Stomach (tissue), 4 donors: ENCODE results near the gene OGA.

Source experiments
- CTCF ChIP-seq, 7 experiments: fragments of 450-650 bp in 4 of 7; fragments of 200-600 bp in 3 of 7; sonication (generic) in 3 of 7; IDR thresholded peaks; one replicate each; pipeline ENCODE4 v1.5.1; 2016 to 2019; ENCODE audit warnings: antibody characterized with exemption in 7 of 7, control low read depth in 2 of 7, mild to moderate bottlenecking in 1 of 7
- EP300 ChIP-seq: sonication (generic); formaldehyde crosslinking; IDR thresholded peaks from one replicate; pipeline ENCODE4 v1.6.1; 2017; ENCODE audit warnings: antibody characterized with exemption
- POLR2A ChIP-seq, 4 donors: fragments of 450-650 bp; IDR thresholded peaks; one replicate each; pipeline ENCODE4 v1.6.1; 2016; ENCODE audit warnings: antibody characterized with exemption in 4 of 4, control low read depth in 2 of 4, mild to moderate bottlenecking in 1 of 4, moderate library complexity in 1 of 4

GRCh38 chr10:101761226-101761625 lies 57.0 kb downstream of the OGA start:
- TF ChIP-seq CTCF (IDR thresholded peaks at IDR 0.05) (no peak), POLR2A (IDR thresholded peaks at IDR 0.05) (no peak), EP300 (no peak)
